Uterus (tissue), 2 donors: ENCODE data around the gene DNAH10.

Source experiments
- POLR2A ChIP-seq, 2 donors: fragments of 450-650 bp; IDR thresholded peaks; one replicate each; pipeline ENCODE4 v1.6.1; 2016; ENCODE audit warnings: antibody characterized with exemption in 2 of 2, mild to moderate bottlenecking in 1 of 2, moderate library complexity in 1 of 2
- TF ChIP-seq, protein P1 (sequence below), 4 experiments: fragments of 200-600 bp in 2 of 4; fragments of 450-650 bp in 2 of 4; sonication (generic) in 2 of 4; IDR thresholded peaks; one replicate each; pipeline ENCODE4 v1.5.1; 2016 to 2019; ENCODE audit warnings: antibody characterized with exemption in 4 of 4, mild to moderate bottlenecking in 2 of 4, moderate library complexity in 1 of 4

DNA sequence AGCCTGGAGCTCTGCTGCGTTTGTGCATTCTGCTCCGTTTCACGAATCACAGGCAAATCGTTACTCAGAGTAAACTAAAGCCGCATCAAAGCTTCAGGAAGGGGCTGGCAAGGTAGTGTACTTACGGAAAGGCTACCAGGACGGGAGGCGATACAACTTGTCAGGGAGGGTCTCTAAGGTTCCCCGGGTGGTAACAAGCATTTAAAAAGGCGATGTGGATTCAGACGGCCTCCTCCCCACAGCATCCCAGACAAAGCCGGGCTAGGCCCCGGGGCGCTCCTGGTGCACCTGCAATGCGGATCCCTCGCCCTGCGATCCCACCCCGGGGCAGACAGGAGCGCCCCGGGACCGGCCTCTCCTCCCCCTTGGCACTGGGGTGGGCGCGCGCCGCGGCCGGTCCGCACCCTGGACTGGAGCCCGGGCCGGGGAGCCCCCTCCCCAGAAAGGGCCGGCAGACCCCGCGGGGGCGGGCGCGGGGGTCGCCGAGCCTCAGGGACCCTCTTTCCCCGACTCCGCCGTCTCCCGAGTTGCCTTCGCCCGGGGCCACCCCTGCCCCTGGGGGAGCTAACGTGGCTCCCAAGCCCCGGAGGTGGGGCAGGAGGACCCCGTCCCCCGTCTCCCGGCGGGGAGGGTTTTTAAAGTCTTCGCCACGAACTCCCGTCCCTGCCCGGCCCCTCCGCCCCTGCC is 209.8 kb downstream of the DNAH10 start:
- TF ChIP-seq, protein P1, sequence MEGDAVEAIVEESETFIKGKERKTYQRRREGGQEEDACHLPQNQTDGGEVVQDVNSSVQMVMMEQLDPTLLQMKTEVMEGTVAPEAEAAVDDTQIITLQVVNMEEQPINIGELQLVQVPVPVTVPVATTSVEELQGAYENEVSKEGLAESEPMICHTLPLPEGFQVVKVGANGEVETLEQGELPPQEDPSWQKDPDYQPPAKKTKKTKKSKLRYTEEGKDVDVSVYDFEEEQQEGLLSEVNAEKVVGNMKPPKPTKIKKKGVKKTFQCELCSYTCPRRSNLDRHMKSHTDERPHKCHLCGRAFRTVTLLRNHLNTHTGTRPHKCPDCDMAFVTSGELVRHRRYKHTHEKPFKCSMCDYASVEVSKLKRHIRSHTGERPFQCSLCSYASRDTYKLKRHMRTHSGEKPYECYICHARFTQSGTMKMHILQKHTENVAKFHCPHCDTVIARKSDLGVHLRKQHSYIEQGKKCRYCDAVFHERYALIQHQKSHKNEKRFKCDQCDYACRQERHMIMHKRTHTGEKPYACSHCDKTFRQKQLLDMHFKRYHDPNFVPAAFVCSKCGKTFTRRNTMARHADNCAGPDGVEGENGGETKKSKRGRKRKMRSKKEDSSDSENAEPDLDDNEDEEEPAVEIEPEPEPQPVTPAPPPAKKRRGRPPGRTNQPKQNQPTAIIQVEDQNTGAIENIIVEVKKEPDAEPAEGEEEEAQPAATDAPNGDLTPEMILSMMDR (IDR thresholded peaks at IDR 0.05), result no peak
- no peak for TF ChIP-seq POLR2A (IDR thresholded peaks at IDR 0.05)
